GM21619 (cell line): ENCODE results near the gene SQOR.

ENCODE experiments used
- ATAC-seq: cut with Tn5 transposase; IDR thresholded peaks from one replicate; pipeline ENCODE4 v1.9.1; 2021; ENCODE audit not compliant: unreplicated experiment

Gene SQOR

DNA sequence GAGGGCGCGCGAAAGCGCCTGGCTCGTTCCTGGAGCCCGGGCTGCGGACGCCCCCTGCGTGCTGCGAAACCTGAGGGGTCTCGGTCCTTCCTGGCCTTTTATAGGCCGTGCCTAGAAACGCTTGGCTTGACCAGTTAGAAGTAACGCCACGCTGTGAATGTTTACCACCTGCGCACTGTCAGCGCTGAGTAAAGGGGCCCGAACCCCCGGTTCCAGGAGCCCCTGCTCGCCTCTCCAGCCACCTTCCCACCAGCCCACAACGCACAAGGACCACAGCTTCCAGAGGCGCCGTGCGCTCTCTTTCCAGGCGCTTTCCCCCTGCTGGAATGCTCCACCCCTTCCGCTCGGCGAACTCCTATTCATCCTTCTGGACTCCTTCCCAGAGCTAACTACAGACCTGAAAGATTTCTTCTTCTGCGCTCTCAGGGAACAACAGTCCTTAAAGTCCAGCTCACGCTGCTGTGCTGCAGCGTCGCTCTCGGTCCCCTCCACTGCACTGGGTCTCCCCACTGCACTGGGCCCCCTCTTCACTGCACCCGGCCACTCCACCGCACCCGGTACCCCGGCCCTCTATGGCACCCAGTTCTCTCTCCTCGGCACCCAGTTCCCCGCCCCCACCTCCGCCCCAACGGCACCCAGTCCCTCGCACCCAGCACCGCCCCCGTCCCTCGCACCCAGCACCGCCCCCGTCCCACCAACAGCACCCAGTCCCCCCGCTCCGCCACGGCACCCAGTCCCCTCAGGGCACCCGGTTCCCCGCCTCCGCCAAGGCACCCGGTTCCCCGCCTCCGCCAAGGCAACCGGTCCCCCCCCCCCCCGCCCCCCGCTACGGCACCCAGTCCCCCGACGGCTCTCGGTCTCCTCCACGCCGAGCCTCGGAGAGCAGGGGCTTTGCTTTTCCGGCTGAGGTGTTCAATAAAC lies 69.8 kb downstream of the SQOR start:
- ATAC-seq, result no peak

DNA sequence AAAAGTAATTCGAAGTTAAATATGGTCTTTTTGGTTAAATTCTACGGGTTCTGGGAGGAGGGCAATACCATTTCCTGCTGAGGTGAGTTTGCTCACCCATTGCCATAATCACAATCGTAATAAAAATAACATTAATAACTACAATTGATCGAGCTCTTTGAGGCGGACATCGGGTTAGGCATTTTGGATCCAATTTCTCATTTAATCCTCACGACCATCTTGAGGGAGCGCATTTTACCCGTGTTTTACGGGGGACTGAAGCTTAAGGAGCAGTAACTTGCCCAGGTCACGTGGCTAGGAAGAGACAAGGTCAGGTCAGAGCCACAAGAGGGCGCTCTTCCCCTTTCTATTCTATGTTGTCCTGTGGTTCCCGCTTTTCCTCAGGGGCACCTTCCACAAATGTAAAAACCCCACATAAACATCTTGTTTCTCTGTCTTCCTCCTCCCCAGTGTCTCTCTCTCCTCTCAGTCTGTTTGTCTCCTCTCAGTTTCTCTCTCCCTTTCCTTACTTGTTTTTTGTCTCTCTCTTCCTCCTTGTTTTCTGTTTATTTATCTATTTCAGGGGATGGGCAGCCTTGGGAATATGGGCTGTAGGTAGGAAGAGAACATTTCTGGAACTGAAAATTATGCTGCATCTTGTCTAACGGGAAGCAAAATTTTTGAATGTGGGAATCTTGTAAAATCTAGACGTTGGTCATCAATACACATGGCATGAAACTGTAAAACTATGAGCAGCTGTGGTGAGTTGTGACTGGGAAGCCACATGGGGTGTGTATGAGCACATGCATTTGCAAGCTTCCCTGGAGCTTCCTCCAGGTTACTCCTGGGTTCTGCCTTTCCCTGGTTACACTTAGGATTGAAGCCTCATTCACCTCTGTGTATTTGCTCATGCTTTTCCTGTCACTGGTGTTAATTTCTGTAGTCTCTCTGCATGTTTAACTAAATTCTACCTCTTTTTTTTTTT lies 71.0 kb downstream of the SQOR start:
- peak; percentile 86 for ATAC-seq

DNA sequence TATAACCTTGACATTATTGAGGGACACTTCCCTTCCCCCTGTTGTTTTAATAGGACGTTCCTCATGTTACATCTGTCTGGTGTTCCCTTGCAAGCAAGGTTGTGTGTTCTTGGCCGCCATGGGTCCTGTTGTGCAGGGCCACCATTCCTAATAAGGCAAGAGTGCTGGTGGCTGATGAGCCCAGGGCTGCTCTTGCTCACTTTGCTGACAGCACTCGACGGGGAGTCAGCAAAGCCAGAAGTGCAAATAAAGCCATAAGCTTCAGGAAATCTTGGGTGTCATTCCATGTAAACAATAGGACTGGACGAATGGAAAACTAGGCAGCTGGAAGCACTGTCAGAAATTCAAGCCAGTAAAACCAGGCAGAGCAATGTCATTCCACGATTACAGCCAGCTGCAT lies 75.8 kb downstream of the SQOR start:
- ATAC-seq, result no peak

DNA sequence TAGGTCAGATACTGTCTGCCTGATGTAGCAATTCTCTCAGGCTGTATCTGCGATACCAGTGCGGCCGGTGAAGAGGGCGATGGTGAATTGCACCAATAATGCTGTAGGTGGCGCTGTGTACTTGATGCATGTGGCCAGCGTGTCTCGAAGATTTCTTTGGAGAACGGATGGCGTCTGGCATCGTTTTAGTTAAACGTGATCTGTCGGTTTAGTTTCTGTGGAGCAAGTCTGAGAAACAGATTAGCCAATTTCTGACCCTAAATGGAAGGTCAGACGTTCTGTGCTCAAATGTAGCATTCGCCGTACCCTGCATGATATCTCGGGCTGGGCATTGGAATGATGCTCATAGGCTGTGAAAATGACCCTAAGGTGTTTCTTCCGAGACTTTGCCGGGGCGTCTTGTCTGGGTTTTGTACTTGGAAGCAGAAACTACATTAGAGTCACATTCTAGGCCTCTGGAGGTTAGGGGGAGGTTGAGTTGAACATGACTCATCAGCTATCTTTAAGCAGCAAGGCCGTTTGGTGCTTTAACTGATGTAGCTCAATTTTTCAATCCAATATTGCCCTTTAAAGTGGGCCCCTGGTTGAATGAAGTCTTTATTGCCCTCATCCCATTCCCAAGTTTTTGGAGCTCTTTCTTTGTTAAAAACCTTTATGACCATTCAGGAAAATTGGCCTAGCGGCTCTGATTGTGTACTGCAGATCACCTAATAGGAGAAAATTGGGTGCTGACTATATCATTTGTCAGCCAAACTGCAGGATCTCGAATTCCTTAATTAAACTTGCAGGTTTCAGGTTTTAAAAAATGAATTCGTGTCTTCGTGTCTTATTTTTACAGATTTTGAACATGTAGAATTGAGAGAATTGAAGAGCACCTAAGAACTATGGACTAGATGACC lies 80.0 kb downstream of the SQOR start:
- ATAC-seq, result no peak

DNA sequence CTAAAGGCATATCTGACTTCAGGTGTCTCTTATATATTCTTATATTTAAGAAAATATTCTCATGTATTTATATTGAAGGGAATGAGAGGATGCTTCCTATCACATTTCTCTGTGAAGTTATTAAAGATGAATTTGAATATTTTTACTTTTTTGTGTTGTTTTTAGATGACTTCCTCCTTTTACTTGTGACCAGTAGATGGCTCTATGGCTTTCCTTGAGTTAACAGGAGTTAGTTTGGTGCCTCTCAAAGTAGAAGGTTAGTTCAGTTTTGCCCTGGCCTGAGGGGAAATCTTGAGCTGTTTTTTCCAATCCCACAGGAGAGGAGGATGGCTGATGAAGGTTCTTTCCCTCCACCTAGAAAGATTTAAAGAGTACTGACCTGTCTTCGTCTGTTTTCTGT lies 80.7 kb downstream of the SQOR start:
- no peak for ATAC-seq

DNA sequence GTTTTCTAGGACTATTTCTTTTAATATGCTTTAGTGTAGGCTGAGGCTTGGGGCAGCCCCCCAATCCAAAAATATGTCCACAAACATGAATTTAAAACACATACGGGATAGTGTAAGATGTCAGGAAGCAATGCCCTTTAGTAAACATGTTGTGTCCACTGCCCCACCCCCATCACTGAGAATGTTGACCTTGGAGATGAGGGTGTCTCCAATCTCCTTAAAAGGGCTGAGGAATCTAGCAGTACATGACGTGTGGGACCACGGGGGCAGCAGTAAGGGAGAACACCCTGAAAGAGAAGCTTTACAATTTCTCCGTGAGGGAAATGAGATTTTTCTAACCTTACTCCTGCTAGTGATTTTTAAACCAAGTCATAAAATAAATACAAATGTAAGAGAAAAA lies 84.7 kb downstream of the SQOR start:
- no peak for ATAC-seq

DNA sequence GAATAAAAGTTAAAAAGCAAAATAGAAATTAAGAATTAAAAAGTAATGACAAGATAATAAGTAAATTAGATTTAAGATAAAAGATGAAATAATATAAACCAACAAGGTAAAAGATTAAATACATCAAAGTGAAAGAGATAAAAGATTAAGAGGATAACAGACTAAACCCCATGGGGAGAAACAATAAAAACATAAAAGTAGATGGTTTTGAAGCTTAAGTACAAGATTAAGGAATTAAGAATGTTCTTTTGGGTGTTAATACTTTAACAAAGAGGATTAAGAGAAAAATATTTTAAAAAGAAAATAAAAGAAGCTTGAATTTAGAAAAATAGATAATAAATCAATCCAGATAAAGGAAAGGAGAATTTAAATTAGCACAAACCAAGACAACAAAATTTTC lies 85.4 kb downstream of the SQOR start:
- no peak for ATAC-seq

DNA sequence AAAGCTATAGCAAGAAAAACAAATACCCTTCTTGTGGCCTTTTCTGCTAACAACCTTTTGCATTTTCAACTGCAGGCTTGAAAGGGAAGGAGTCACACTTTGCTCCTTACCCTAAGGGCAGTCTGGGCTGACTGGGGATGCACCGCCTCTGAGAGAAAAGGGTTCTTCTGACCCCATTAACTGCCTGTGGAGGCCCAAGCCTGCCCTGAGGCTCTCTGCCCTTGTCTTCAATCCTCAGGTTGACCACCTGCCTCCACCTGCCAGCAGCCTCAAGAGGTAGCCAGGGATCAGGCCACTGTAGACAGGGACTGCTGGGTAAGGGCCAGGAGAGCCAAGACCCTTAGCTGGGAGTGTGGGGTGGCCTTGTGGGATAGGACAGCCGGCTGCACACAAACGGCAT lies 93.8 kb downstream of the SQOR start:
- no peak for ATAC-seq

DNA sequence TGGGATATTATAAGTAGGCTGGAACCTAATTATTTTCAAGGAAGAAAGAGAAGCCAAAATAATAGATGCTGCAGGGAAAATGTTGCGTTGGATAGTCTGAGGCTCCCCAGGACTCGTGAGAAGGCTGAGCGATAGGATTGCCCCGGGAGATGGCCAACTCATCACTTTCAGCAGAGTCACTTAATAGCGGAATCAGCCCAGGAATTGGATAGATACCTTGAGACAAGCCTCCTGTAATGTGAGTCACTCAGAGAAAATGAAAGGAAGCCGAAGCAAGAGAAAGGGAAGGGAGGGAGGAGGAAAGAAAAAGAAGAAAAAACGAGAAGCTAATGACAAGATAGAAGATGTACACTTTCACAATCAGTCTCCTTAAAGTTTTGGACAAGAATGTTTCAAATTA lies 94.3 kb downstream of the SQOR start:
- no peak for ATAC-seq

DNA sequence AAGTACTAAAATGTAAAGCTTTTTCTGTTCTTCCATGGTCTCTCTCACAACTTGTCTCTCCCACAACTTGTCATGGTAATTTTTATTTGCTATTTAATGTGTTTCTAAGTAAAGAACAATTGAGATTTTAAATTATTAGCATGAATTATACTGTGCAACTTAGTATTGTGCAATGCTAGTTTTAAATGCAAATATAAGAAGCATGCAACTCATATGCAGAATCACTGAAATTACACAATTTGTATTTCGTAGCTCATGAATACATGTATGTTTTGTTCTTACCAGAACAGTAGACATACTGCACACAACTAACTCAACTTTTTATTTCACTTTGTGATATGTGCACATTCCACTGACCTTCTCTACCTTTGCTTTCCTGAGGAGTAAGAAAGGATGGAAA lies 96.5 kb downstream of the SQOR start:
- ATAC-seq, result no peak

DNA sequence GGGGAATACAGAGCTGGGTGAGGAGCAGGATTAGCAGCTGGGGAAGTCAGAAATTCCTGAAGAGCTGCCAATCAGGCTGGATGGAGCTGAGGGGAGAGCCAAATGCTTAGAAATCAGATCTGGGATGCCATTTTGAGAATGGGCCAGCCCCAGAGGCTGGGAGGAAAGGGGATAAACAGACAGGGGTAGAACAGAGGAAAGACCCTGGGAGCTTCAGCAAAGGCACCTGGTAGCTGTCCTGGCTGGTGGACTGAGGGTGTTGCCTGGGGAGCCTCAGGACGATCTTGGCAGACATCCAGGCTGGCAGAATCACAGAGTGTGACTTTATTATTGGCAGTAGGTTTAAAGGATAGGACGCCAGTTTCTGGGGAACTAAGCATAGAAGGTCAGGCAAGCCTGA lies 97.8 kb downstream of the SQOR start:
- no peak for ATAC-seq

DNA sequence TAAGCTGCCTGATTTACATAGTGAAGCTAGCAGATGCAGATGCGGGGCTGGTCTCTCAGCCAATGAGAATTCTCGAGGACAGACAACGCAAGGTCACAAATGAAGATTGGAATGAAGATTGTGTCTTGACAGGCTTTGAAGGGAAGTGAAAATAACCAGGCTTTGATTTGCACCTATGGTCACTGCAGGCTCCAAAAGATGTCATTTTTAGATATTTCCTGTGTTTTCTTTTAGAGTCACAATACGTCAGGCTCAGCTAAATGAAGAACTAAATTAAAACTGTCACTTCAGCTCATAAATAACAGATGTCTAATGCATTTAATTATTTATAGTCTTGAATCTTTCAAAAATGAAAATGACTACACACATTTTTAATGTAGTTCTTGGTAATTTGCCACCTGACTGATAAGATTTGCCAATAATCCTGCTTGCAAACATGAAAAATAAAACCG lies 99.5 kb downstream of the SQOR start:
- no peak for ATAC-seq
